GM15510 (cell line): ENCODE results near the gene NUP62.

Source experiments
- POLR2A ChIP-seq: IDR thresholded peaks from 3 replicates; pipeline ENCODE4 v1.6.1; 2011; ENCODE audit warnings: borderline replicate concordance; ENCODE audit not compliant: insufficient read length; ENCODE audit errors: extremely low read depth

Gene NUP62

DNA sequence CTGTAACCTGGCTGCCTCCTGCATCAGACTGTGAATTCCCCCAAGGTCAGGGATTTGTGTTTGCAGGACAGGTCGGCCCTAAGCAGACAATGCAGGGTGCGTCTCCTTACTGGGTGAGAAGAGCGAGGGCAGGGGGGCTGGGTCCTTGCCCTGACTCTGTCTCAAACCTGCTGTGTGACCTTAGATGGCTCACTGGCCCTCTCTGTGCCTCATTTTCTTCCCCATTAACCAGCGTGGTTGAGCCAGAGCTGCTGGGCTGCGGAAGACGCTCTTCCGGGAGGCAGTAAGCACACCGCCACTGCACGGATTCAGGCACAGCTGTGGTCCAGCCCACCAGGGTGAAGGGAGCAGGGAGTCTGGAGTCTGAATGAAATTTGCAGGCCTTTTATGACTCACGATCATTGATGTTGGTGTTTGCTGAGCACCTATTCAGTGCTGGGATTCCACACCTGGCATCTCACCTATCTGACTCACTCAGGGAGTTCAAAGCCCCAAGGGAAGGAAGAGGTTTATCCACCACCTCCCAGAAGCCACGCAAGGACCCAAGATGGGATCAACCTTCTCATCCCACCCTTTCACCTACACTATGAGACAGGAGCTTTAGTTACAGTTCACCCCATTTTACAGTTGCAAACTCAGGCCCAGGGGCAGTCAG lies 54.7 kb downstream of the NUP62 start:
- no peak for TF ChIP-seq POLR2A

DNA sequence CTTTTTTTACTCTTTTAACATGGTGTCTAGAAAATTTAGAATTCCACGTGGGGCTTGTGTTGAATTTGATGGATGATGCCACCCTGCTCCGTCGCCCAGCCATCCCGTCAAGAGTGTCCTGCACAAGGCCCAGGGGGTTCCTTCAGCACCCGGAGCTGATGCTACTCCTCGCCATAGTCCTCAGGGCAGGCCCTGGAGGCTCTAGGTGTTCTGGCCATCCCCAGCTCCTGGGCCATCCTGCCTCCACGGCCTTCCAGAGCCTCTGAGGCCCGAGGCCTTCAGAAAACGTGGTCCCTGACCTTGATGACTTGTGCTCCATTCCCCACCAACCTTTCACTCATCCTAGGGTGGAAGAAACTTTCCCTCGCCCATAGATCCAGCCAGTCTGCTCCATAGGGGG lies 55.5 kb downstream of the NUP62 start:
- TF ChIP-seq POLR2A, result no peak

DNA sequence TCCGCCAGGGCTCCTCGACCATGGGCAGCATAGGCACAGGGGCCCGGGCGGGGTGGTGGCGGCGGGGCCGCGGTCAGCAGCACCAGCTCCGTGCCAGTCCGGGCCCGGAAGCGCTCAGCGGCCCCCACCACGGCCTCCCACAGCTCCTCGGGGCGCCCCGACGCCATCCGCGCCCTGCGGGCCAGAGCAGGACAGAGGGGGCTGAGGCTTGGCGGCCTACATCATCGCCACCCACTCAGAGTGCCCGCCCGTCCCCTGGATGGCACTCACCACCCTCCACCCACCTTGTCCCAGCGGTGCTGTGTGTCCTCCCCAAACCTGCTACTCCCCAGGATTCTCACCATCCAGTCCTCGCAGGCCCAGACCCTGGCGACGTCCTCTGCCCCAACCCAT lies 56.2 kb downstream of the NUP62 start:
- no peak for TF ChIP-seq POLR2A

DNA sequence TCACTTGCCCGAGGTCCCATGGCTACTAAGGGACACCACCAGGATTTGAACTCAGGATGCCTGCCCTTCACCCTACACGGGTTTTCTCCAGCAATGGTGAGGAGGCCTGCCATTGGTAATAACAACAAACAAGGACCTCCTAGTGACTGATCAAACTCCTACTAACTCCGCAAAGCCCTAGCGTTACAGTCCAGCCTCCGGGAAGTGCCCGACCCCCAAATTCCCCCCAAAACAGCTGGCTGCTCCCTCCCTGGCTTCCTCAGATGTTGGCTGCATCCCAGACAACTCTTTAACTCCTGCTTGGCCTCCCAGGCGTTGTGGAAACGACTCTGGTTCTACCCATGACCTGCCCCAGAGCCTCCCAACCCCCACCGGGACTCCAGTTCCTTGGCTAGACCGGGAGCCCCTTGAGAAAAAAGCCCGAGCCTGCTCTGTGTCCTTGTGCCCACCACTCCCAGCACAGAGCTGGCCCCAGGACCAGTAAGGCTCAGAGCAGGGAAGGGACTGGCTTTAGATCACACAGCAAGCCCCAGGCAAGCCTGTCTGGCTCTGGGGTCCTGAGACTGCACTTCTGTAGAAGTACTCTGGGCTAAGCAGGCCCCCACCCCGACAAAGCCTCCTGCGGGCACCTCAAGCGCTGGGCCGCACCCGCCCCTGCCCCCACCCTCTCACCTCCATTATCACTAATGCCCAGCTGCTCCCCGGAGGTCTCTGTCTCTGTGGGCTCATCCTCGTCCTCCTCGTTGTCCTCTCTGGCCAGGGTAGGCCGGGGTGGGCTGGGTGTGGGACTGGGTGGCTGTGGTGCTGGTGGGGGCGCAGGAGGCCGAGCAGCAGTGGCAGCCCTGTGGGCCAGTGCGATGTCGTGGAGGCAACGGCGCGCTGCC lies 56.8 kb downstream of the NUP62 start:
- TF ChIP-seq POLR2A, result no peak

DNA sequence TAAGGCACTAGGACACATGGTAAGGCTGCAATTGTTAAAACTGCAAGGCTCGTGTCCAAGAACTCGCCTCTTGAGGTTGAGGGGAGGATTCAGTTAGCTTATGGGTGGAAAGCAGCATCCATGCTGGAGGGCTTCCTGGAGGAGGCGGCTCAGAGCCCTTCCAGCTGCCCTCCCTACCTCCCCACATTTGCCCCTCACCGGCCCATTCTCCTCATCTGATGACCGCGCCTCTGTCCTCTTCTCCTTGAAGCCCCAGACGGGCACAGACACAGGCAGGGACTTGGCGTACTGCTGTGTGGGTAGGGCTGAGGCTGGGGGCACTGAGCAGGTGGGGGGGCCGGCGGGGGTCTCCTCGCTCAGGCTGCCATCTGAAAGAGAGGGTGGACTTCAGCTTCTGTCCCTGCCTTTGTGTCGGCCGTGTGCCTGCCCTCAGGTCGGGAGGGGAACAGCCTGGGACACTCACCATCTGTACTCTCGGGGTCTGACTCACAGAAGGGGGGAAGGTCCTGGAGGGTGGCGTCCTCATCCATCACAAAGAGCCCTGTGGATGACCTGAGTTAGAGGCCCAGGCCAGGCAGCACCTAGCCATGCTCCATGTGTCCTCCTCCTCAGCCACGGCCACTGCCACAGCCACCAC lies 57.8 kb downstream of the NUP62 start:
- no peak for TF ChIP-seq POLR2A

DNA sequence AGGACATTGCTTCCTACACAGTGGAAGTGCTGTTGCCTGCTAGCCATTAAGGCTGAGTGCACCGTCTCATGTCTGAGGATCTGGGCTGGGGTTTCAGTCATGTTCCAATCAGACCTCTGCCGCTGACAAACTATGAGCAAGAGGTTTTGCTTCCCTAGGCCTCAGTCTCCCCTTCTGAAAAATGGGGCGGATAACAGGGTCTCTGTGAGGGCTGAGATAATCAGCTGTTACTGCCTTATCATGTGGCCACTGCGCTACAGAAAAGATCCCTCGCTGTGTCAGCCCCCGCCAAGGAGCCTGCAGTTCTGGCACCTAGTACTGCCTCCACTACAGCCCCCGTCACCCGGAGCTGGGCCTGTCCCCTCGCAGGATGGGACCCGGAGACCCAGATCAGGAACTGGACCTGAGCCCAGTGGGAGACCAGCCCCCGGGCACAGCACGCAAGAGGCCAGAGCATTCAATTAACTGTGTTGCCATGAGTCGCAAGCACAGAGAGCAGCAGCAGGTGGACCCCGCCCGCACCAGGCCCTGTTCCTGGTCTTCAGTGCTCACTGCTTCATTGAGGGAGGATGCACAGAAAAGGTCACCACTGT lies 58.9 kb downstream of the NUP62 start:
- no peak for TF ChIP-seq POLR2A

DNA sequence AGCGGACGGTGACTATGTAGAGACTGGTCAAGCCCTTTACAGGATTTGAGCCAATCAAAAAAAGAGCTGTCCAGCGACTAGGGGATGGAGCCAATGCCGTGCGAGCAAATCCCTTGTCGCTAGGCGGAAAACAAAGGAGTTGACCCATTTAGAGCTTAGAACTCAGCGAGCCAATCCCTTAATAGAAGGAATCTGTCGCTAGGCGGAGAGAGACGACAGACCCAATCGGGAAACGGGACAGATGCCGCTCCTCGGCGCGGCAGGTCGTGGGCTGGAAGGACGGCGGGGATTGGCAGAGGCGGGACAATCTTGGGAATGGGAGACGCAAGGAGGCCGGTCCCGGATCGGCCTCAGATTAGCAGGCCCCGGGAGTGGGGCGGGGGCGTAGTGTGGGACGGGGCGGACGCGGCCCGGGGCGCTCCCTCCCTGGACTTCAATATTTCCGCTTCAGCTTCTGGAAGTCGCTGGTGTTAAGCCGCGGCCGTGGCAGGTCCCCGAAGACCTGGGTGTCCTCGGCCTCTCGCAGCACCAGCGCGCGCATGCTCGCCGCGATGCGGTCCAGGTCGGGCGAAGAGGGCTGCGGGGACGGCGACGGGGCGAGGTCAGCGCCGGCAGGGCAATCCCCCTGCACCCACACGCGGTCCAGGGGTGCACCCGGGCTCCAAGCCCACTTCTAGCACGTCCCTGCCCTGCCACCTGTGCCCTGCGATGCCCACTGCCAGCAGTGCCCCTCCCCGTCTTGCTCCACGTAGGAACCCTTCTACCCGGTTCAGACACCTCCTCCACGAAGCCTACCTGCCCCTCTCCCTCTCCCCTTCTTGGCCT lies 59.6 kb downstream of the NUP62 start:
- TF ChIP-seq POLR2A, result peak; percentile 65

DNA sequence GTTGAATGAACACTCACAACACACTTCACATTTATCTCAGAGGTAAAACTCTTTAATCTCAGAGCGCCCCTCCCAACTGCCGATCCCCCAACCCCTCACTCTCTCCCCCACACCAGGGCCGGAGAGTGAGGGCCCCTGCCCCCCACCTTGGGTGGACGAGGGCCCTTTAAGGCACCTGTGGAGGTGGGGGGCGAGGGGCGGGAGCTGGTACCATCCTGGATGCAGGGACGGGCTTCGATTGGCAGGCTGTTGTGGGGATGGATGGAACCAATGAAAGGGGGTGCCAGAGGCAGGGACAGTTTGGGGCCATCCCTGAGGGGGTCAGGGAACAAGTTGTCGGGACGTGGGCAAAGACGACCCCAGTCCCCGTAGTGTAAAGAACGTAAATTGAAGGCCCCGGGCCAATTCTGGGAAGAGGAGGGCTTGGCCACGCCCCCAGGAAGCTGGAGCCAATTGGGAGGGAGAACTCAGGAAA lies 60.3 kb downstream of the NUP62 start:
- no peak for TF ChIP-seq POLR2A

DNA sequence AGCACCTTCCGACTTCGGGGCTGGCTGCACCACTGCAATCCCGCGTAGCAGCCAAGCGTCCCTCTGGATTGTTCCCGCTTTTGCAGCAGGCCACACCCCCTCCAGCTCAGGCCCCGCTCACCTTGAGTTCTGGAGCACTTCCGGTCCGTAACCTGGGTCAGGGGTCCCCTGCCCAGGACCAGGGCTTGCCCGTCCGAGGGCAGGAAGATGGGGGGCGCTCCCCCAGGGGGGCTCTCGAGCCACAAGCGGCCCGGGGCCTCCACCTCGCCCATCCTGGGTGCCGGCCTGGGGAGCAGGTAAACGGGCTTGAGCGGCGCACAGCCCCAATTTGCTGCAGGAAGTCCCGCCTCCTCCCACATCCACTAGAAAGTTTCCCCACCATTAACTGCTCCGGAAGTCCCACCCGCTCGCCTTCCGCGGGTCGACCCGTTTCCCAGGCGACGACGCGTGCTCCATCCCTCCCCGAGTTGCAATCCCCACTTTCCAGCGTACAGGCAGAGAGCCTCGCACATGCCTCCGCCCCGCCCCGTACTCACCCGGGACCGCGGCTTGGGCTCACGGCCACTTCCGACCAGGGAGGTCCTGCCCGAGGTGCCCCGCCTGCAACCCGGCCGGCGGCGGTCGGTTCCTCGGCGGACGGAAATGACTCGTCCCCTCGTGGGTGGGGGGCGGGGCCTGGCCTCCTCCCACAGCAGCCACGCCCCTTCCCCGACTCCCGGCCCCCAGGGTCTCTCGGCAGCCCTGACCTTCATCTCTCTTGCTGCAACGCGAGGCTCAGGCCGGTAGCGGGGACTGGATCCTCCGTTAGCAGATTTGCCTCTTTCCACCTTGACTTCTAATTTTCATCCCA lies 62.1 kb downstream of the NUP62 start, which contains the start of gene PNKP:
Gene PNKP (minus strand): TSS at position 644 of the 850 bp plus-strand sequence. CDS start 372 bp downstream, at position 272.
- TF ChIP-seq POLR2A, result peak; percentile 88

DNA sequence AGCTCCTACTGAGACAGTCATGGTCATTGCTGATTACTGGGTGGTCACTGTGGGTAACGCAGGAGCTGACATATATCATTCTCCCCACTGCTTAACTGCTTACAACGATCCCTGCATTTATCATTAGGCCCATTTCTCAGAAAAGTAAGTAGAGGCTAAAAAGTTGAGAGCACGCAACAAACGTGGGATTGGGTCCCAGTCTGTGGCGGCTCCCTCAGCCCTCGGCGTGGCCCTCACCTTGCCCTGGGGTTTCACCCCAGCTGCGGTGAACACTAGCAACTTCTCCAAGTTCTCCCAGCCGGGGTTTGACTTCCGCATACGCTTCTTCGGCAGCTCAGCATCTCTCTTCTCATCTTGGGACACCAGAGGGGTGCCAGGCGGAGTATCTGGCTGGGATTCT lies 64.4 kb downstream of the NUP62 start:
- no peak for TF ChIP-seq POLR2A

DNA sequence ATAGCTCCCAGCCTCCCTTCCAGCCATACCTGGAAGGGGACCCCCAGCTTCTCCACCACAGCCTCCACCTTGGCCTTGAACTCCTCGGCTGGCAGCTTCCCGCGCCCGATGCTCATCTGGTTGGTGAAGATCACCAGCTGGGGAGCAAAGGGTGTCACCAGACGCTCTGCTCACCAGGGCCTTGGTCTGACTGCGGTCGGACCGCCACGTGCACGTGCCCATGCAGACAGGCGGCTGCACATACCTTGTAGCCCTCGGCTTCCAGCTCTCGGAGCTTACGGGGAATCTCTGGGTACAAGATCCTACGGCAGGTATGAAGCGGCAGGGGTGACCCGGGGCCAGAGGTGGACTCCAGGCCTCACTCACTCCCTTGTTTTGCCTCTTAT lies 65.4 kb downstream of the NUP62 start:
- no peak for TF ChIP-seq POLR2A

DNA sequence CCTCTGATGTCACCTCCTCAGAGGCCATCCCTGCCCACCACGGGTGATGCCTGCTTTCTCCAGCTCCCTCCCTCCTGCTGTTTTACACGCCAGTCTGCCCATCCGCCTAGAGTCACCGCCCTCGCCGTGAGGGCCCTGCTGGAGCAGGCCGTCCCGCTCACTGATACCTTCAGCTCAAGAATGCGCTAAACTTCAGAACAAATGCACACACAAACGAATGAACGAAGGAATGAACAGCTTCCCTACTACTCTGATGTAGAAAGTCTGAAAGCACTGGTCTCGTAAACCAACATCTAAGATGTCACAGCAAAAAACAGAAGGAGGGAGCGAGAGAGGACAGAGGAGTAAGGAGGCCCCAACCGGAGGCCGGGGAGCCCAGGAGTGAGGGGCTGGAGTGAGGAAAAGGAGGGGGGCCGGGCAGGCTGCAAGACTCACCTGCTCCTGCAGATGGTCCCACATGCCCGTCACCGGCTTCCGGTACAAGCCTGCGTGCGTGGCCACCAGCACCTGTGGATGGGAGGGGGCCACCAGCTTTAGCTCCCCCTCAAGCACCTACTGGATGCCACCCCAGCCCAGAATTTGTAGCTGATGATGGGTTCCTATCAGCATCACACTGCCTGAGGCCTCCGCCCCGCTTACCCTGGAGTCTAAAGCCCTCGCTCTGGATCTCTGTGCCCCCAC lies 65.9 kb downstream of the NUP62 start:
- no peak for TF ChIP-seq POLR2A
